ENCODE results near the gene GABARAP. TPM values are rescaled to one million over a fixed set of nuclear protein-coding genes. Genes with fewer than 3 reads are reported as not detected.

The GABARAP gene
- total and polyA plus RNA-seq, 2 donors (not counting 1 experiment from before 2014, with no cell fraction given) = 323 to 371 TPM

DNA sequence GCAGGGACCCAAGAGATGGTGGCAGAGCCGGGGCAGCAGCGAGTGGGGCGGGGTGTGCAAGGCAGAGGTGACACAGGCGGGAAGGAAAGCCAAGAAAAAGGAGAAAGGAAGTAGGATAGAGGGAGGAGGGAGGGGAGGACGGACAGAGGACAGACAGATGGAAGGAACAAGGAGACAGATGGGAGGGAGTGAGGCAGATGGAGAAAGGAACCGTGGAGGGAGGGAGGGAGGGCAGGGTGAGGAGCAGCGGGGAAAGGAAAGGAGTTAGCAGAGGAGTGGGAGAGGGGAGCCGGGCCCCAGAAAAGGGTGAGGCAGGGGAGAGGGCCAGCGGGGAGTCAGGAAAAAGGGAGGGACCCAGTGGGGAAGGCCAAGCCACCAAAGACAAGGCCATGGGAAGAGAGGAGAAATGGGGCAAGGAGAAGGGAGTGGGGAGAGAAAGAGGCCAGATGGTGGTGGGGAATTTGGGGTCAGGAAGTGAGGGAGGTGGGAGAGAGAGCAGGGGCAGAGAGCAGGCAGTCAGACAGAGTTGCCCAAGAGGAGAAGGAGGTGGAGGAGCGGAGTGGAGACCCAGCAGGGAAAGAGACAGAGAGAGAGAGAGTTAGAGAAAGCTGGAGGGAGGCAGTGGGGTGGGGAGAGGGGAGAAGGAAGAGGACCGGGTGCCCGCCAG is 49.8 kb downstream of the GABARAP start:
- no peak for ATAC-seq (ENCODE audit: low read depth)
- H3K9me3 Mint-ChIP-seq (ENCODE audit: insufficient read depth) = no peaks in the 10 kb centered on the region
- 94% methylated on average over 12 of the region's 12 CpGs for WGBS (ENCODE audit: insufficient coverage)

DNA sequence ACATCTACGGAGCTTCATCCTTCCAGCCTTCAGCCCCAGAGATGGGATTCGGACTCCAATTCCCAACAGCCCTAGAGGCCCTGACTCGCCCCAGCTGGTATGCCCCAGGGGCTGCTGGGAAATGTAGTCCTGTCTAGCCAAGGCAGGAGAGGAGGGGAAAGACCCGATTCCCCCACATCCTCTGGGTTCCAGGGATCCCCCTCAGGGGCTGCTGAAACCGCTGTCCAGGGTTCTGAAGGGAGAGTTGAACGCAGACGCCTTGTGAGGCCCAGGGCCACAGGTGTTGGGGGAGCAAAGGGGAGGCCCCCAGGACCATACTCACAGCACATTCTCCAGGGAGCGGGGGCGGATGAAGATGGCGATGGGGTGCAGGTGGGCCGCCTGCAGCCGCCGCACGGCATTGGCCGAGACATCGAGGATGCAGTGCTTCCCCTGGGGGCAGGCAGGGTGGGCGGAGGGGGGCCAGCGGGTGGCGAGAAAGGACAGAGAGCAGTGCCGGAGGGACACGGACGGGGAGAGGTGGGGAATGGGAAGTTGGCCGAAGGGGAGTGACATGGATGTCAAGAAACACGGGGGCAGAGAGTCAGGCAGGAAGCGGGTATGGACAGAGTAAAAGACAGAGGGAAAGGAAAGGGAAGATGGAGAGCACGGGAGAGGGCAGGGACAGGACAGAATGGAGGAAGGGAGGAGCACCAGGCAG is 50.5 kb downstream of the GABARAP start:
- Histone ChIP-seq H3K4me3 (ENCODE audit: control extremely low read depth in 1 of 5, extremely low read depth in 1 of 5, insufficient read depth in 1 of 5, low read depth in 2 of 5, low read length in 4 of 5) (no peak overlapping the region), H3K27me3 (replicated peaks in 1 of 4; ENCODE audit: control extremely low read depth in 1 of 4, control insufficient read depth in 3 of 4, insufficient read depth in 4 of 4, low read length in 3 of 4) (no peaks in the 10 kb centered on the region), H3K4me2 (replicated peaks; ENCODE audit: low read depth, low read length, poor library complexity, severe bottlenecking) (no peak overlapping the region), H3K4me1 (ENCODE audit: control insufficient read depth in 2 of 2, insufficient read depth in 2 of 2, low read length in 2 of 2) (no peaks in the 10 kb centered on the region), H4K20me1 (ENCODE audit: control insufficient read depth, insufficient read depth, low read length, poor library complexity, severe bottlenecking) (no peaks in the 10 kb centered on the region), H3K27ac (ENCODE audit: low read length in 2 of 2) (no peak overlapping the region), H2AFZ (ENCODE audit: insufficient read depth, low read depth, low read length, poor library complexity, severe bottlenecking) (no peak overlapping the region), H3K9ac (ENCODE audit: low read length) (no peak overlapping the region), H3K9me3 (ENCODE audit: control extremely low read depth in 1 of 3, control insufficient read depth in 2 of 3, insufficient read depth in 1 of 3, low read length in 2 of 3) (no peaks in the 10 kb centered on the region), H3K79me2 (ENCODE audit: control insufficient read depth, insufficient read depth, low read length) (no peaks in the 10 kb centered on the region), H3K36me3 (replicated peaks in 1 of 2; ENCODE audit: control extremely low read depth in 1 of 2, control insufficient read depth in 1 of 2, extremely low read depth in 1 of 2, insufficient read depth in 2 of 2, low read length in 1 of 2) (no peaks in the 10 kb centered on the region)
- peaks cover 2% of the 10 kb centered on the region for H3K27me3 Mint-ChIP-seq
- intact Hi-C loops (cut with micrococcal nuclease) = no loop called here
- H3K27ac Mint-ChIP-seq = no peak overlapping the region
- no peaks in the 10 kb centered on the region for H3K4me1 Mint-ChIP-seq
- POLR2A ChIA-PET = no interaction called here
- H3K4me3 Mint-ChIP-seq = no peak overlapping the region
- H3K9me3 Mint-ChIP-seq (ENCODE audit: insufficient read depth) = no peaks in the 10 kb centered on the region
- CTCF ChIA-PET = no interaction called here
- DNase-seq (peak; percentile 30), ATAC-seq (ENCODE audit: low read depth) (no peak)
- 91% methylated on average over 23 of the region's 26 CpGs for WGBS (ENCODE audit: insufficient coverage)
- TF ChIP-seq EZH2 (IDR thresholded peaks at IDR 0.05; ENCODE audit: borderline replicate concordance, insufficient read depth, low read depth, low read length, poor library complexity, severe bottlenecking) = no peak
- TF ChIP-seq, protein P1, sequence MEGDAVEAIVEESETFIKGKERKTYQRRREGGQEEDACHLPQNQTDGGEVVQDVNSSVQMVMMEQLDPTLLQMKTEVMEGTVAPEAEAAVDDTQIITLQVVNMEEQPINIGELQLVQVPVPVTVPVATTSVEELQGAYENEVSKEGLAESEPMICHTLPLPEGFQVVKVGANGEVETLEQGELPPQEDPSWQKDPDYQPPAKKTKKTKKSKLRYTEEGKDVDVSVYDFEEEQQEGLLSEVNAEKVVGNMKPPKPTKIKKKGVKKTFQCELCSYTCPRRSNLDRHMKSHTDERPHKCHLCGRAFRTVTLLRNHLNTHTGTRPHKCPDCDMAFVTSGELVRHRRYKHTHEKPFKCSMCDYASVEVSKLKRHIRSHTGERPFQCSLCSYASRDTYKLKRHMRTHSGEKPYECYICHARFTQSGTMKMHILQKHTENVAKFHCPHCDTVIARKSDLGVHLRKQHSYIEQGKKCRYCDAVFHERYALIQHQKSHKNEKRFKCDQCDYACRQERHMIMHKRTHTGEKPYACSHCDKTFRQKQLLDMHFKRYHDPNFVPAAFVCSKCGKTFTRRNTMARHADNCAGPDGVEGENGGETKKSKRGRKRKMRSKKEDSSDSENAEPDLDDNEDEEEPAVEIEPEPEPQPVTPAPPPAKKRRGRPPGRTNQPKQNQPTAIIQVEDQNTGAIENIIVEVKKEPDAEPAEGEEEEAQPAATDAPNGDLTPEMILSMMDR (IDR thresholded peaks at IDR 0.05) = no peak

More for the DNA sequence above, 49.8 kb downstream of the GABARAP start:
- no peak overlapping the region for H3K27ac ChIP-seq (ENCODE audit: low read length in 2 of 2)
- H3K4me1 ChIP-seq (ENCODE audit: control insufficient read depth in 2 of 2, insufficient read depth in 2 of 2, low read length in 2 of 2) = no peaks in the 10 kb centered on the region
- no peak overlapping the region for H3K4me2 ChIP-seq (replicated peaks; ENCODE audit: low read depth, low read length, poor library complexity, severe bottlenecking)
- H3K4me3 Mint-ChIP-seq = no peak overlapping the region
- ChIA-PET CTCF (no interaction called here), POLR2A (no interaction called here)
- H3K9me3 ChIP-seq (ENCODE audit: control extremely low read depth in 1 of 3, control insufficient read depth in 2 of 3, insufficient read depth in 1 of 3, low read length in 2 of 3) = no peaks in the 10 kb centered on the region
- H3K27me3 ChIP-seq (replicated peaks in 1 of 4; ENCODE audit: control extremely low read depth in 1 of 4, control insufficient read depth in 3 of 4, insufficient read depth in 4 of 4, low read length in 3 of 4) = no peaks in the 10 kb centered on the region
- no peak overlapping the region for H3K27ac Mint-ChIP-seq
- H3K9ac ChIP-seq (ENCODE audit: low read length) = no peak overlapping the region
- H3K36me3 ChIP-seq (replicated peaks in 1 of 2; ENCODE audit: control extremely low read depth in 1 of 2, control insufficient read depth in 1 of 2, extremely low read depth in 1 of 2, insufficient read depth in 2 of 2, low read length in 1 of 2) = no peaks in the 10 kb centered on the region
- no peaks in the 10 kb centered on the region for H3K4me1 Mint-ChIP-seq
- H3K79me2 ChIP-seq (ENCODE audit: control insufficient read depth, insufficient read depth, low read length) = no peaks in the 10 kb centered on the region
- intact Hi-C loops (cut with micrococcal nuclease) = no loop called here
- no peak overlapping the region for H2AFZ ChIP-seq (ENCODE audit: insufficient read depth, low read depth, low read length, poor library complexity, severe bottlenecking)
- no peaks in the 10 kb centered on the region for H4K20me1 ChIP-seq (ENCODE audit: control insufficient read depth, insufficient read depth, low read length, poor library complexity, severe bottlenecking)
- no peak overlapping the region for H3K4me3 ChIP-seq (ENCODE audit: control extremely low read depth in 1 of 5, extremely low read depth in 1 of 5, insufficient read depth in 1 of 5, low read depth in 2 of 5, low read length in 4 of 5)
- no peak for DNase-seq
- TF ChIP-seq, protein P1 (IDR thresholded peaks at IDR 0.05) = no peak
- TF ChIP-seq EZH2 (IDR thresholded peaks at IDR 0.05; ENCODE audit: borderline replicate concordance, insufficient read depth, low read depth, low read length, poor library complexity, severe bottlenecking) = no peak
- no peaks in the 10 kb centered on the region for H3K27me3 Mint-ChIP-seq

Measured in B cell (primary cell).